CD4-positive, alpha-beta T cell treated with Interleukin-2 at 100 ng/mL for 4 hours (primary cell): ENCODE data around the gene CPED1.
"Not testable (repeated sequence)": the region's sequence is repeated elsewhere in the genome, so short reads cannot be mapped to it uniquely, and the experiment has no call there.

Source experiments
- DNase-seq: peaks from one replicate; pipeline ENCODE4 v3.0.0-alpha.2; 2020; ENCODE audit warnings: low spot score

Gene CPED1

DNA sequence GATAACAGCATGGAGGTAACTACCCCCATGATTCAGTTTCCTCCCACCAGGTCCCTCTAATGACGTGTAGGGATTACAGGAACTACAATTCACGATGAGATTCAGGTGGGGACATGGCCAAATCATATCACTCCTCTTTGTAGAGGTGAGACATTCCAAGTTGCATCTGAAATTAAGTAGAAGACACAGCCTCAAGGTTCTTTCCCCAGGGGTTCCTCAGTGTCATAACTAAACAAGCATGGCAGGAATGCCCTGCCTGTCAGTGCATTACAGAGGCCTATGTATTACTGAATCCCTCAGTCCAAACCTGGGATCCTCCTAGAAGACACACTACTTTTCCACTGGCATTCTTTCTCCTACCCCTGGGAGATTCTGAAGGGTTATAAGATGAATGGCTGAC, 297.7 kb downstream of the CPED1 start:
- no peak for DNase-seq

DNA sequence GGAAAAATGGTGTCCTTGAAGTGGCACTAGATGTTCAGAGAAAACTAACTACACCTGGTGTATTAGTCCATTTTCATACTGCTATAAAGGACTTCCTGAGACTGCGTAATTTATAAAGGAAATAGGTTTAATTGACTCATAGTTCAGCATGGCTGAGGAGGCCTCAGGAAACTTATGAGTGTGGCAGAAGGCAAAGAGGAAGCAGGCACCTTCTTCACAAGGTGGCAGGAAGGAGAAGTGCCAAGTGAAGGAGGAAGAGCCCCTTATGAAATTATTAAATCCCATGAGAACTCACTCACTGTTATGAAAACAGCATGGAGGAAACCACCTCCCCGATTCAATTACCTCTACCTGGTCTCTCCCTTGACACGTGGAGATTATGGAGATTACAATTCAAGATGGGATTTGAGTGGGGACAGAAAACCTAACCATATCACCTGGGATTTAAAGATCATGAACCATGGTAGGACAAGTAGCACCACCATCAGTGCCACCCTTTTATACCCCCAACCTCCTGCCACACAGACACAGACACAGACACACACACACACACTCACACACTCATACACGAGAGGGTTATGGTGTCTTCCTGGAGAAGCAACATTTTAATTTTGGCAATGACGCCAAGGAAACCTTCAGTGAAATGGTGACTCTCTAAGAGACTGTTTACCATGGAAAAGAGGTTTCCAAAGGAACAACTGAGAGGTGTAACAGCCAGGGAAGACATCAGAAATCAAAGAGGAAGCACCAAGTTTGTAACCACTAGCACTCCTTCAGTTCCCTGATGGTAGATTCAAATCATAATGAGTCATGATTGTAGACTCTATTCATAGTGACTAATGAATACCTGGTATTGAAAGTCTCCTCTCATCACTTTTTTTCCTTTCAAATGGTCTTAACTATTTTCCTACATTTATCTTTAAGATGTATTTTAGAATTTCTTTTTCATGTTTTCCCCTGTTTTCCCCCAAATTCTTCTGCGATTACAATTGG, 298.5 kb downstream of the CPED1 start:
- no peak for DNase-seq

DNA sequence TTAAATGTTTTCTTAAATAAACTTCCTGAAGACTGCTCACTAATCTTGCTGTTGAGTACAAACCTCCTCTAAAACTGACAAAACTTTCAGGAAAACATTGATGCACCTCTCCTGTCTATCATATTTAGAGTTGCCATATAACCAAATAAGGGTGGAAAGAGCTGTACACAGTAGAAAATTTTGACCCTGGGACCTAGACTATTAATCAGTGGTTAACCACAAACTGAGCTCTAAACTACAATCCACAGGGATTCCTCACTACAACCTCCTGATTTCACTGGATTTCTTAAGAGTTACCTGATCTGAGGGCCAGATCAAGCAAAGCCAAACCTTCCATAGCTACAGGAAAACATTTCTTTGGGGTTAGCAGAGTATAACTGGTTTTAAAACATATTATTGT, 300.4 kb downstream of the CPED1 start:
- no peak for DNase-seq

DNA sequence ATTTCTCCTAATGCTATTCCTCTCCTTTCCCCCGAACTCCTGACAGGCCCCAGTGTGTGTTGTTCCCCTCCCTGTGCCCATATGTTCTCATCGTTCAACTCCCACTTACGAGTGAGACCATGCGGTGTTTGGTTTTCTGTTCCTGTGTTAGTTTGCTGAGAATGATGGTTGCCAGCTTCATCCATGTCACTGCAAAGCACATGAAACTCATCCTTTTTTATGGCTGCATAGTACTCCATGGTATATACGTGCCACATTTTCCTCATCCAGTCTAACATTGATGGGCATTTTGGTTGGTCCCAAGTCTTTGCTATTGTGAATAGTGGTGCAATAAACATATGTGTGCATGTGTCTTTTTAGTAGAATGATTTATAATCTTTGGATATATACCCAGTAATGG, 301.4 kb downstream of the CPED1 start:
- not testable (repeated sequence) for DNase-seq

DNA sequence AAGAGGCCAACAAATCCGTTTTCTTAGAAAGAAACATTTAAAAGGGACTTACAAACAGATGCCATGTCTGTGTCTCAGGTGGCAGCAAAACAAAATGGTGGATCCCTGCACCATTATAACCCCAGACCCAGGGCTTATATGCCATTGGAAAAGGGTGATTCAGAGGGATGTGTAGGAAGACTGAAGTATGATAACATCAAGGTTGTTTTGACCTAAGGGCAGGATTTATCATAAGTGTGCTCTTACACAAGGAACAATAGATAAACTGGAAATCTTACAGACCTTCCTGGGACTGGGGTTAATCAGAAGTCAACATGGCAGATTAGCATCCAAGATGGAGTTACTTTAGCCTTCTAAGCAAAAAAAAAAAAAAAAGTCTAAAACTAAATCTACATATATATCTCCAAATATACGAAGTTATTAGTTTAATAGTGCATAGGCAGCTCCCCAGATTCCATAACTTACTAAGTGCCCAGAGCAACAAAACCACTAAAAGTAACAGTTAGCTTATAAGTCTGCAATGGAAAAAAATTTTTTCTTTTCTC, 306.0 kb downstream of the CPED1 start:
- no peak for DNase-seq

DNA sequence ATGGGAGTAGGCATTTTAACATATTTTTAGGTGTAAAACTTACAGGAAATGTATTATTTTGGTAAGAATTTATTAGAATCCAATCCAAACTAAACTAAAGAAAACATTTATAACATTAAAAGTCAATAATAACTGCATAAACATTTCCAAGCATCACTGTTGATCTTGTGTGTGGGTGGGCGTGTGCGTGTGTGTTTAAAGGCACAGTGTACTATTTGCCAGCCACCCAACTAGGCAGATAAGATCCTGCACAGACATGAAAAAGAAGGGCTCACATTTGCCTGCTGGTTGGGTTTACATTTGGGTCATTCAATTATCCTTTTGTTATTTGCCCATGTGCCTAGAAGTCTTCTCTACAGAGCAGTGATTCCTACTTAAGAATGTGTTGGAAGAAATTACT, 309.3 kb downstream of the CPED1 start:
- DNase-seq = no peak

DNA sequence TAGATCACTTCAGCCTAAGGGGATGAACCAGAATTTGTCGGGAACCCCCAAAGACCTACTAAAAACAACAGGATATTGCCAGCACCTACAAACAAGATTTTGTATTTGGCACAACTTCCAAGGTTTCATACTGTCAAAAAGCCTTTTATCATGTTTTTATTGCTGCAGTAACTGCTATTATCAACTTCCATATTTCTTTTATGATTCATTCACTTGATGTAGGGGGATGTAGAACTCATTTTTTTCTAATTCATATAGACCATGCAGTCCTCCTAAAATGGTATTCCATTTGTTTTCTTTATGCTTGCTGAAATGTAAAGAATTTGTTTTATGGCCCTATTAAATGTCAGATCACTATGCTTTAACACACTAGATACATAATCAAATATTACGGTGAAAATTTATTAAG, 310.3 kb downstream of the CPED1 start:
- DNase-seq = no peak

DNA sequence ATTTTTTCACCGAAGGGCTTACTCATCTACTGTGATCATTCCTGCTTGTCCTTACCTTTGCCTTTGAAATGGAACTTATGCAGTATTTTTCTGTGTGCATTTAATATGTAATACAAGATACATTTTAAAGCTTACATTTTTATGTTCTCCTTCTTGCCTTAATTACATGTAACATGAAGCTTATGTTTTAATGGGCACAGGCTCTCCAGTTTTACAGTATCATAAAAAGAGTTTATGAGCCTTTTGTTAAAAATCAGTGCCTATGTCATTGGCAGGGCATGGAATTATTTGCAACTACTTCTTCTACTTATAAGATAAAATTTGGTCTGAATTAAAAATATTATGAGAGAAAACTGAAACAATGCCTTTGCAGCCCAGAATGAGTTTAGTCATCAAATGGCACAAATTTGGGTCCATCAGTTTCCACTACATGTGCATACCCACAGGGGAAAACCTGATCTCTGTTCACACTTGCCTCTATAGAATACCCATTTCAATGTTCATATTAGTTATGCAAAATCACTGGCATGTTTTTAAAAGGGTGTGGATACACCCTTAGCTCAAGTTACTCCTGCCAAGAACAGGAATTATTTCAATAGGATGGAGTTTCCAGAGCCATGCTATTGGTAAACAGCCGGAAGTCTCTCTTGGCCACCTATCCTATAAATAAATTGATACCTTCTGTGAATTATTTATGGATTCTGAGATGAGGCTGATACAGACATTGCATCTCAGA, 312.3 kb downstream of the CPED1 start:
- no peak for DNase-seq

DNA sequence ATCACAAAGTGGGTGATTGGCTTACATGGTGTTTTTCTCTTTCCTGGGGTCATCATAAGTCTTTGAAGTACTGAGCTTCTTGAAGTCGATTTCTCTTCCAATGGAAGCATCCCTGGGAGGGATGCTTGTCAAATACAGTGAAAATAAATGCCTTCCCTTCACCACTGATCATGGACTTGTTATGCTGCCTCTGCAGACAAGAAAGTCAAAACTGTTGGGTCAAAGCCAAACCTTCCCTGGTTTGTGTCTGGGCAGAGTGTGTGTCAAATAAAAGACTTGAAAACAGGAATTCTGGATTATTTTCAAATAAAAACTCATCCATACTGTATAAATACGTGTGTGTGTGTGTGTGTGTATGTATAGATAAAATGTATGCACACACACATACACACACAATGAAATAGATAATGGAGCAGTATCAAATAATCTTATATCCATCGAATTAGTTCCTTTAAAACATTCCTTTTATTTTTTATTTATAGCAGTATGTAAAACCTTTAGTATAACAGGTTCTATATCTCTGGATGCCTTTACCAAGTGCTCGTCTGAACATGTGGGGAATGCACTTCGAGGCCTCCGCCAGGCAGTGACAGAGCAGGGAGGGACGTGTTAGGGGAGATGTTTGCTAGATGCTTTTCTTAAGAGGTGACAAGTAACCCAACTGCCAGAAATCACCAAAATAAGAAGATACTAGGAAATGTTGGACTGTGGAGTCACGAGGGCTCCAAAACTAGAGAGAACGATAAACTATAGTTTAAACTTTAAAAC, 313.1 kb downstream of the CPED1 start:
- no peak for DNase-seq

DNA sequence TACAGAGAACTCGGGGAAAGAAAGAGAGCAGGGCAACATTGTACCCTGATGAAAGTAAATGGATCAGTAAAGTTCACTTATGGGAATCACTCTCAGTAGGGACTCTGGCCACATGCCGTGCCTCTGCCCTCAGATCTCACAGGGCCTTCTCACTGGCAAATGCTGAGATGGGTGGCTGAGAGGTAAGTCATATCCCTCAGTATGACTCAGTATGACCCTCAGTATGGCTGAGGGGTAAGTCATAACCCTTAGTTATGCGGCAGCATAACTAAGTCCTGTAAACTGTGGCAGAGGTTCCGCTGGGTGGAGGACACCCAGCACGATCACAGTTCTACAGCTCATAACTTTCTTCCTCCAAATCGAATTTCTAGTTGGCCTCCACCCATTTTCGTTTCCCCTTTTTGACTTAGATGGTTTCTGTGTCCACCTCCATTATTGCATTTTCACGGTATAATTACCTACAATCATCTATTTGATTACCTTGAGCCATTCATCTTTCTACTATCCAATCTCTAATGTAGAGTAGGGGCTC, 313.8 kb downstream of the CPED1 start:
- DNase-seq = no peak

DNA sequence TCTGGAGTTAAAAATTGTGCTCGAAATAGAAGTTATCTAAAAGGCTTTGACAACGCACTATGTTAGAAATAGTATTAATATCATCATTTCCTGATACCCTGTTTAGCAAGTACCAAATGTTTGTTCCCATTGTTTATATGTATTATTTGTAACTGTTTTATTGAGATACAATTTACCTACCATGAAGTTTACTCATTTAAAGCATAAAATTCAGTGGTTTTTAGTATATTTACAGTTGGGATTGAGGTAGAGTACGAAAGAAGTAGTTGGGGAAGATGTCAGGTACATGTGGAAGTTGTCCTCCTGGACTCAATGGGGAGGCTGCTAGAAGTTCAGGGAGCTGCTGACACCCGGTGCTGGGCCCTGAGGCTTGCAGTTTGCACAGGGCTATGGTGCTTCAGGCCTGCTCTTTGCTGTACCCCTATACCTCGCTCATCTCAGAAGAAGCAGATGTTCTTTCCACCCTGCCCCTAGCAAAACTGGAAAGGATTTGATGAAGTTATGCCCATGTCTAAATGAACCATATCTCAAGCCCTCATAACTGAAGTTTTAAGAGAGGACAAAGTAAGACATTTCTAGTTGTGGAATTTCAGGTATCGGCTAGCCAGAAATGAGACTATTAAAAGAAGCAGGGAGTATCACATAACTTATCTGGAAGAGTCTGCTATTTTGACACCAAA, 315.1 kb downstream of the CPED1 start:
- DNase-seq = no peak

DNA sequence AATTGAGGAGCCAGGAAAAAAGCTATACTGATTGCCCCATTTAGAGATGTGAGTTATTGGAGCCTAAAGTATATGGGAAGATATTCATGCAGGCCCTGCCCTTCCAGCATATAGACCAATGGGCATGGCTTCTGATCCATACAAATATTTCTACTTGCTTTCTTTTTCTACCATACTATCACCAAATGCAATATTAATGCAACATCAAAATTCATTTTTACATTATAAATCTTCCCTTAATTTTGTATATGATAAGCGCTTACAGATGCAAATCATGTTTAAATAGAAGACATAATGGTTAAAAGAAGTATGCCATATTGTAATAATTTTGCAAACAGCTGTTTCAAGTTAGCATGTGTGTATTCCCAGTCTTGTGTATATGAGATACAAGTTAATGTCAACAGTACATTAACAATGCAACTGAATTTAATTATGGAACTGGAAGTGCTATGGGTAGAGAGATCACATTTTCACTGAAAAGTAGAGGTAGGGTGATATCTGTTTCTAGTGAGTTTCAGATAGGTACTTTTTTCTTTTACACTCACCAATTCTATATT, 315.7 kb downstream of the CPED1 start:
- DNase-seq = no peak

DNA sequence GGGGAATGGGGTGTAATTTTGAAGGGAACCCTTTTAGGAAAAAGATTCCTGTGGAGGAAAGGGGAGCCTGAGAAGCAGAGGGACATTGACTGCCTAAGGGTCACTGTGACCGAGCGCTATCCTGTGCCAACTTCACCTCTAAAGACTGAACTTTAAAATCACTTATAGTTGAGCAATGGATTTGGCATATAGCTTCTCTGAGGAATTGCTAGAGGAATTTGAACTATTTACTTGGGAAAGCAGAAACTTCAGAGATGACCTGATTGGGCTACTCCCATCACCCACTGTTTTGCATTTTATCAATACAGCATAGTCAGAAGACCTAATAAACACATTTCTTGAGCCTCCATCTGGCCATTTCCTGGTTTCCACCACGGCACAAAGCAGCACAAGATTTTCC, 316.6 kb downstream of the CPED1 start:
- no peak for DNase-seq

DNA sequence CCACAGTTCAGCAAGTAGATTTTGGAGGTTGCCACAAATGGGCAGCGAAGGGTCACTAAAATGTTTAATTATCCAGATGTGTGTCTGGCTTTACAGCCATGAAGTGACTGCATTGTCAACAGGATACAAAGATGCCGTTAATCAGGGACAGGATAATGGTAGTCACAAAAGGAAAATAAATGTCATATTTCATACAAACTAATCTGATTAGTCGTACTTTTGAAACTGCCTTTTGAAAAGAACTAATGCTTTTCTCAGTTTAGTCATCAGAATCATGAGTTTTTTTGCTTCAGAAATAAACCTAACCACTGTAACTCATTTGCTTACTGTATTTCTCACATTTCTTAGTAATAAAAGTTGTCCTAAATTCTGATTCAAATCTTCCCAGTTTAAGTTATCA, 318.1 kb downstream of the CPED1 start:
- DNase-seq = no peak

DNA sequence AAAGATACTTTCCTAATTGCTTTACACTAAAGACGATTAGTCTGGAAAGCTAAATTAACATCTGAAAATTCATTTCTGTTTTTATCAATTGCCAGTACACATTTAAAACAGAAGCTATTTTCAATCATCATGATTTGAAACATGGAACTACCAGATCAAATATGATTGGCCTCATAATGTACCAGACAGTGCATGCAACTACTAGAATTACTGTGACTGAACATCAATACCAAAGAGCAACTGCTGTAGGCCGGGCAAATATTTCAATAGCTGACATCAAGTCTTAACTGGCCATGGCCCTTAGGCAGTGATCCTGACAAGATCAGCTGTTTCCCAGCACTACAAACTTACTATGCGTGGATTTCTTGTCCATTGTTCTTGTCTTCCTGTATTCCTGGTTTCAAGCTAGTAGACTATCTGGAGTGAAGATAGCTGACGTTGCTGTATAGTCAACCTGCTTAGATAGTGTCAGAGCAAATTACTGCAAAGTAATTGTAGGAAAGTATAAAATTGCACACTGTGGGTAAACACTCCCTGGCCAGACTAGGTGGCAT, 318.6 kb downstream of the CPED1 start:
- no peak for DNase-seq

DNA sequence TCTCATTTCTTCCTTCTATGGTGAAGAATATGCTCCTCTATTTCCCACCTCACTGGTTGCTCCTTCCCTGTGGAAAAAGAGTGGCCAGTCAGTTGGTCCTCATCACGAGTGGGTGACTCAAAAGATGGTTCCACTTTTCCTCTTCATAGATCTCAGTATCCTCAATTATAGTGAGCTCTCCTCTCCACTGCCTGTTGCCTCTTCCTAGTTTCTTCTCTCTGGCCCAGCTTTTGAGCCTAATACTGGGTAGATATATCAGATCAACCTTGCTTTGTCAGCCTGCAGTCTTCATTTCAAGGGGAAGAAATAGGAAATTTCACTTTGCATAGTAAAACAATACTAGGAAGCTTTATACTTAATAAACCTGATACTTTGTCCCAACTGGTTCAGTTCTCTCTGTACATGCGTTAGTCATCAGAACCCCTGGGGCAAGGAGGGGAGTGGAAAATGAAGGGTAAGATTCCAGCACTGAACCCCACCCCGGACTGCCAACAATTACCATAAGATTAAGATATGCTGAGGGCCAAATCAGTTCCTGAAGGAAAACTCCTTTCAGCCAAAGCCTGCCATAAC, 324.8 kb downstream of the CPED1 start:
- DNase-seq = no peak

DNA sequence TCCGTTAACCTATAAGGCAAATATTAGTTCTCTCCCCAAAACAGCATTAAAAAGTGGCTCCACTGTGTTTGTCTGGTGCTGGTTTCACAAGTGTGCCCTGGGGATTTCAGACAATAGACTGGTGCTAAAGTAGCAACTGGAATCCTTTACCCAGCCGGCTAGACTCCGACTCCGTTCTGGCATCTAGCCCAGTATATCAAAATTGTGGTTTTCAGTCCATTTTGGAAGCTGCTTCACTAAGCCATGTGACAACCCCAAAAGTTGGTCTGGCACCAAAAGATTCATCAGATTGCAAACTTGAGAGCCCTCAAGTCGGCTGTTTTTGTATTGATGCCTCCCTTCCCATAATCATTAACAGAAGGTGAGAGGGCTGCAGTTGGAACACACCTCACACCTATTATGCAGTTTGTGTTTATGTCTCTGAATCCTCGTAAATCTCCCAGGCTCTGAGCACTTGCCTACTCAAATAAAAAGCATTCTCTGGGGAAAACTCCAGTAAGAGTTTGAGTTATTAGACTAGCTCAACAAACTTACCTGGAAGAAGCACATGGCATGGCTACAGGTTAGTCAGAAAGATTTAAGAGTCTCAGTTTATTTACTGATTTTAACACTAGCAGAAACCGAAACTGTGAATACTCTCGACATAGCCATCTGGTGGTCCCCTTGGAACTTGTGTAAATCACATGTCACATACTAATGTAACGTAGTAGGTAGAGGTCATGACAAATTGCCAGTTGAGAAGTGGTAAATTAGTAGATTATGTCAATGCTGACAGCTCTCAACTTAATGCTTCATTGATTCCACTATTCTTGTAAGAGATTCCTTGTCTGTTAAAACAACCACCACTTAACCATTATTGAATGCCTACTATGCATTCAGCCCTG, 325.5 kb downstream of the CPED1 start:
- no peak for DNase-seq

DNA sequence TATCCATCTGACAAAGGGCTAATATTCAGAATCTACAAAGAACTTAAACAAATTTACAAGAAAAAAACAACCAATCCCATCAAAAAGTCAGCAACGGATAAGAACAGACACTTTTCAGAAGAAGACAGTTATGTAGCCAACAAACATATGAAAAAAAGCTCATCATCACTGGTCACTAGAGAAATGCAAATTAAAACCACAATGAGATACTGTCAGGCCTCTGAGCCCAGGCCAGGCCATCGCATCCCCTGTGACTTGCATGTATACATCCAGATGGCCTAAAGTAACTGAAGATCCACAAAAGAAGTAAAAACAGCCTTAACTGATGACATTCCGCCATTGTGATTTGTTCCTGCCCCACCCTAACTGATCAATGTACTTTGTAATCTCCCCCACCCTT, 326.7 kb downstream of the CPED1 start:
- not testable (repeated sequence) for DNase-seq

DNA sequence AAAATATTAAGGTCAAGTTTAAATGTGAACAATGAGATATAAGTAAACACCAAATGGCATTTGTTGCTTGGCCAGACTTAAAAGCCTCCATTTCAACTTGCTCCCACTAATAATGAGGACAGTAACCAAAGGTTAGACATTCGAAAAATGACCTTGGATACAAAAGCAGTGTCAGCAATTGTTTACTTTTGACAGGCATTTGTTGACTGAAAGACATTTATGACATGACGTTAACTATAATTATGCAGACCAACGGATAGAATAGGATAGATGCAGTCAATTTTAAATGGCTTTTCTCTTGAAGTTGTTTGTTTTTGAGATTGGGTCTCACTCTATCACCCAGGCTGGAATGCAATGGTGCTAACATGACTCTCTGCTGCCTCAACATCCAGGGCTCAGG, 333.9 kb downstream of the CPED1 start:
- no peak for DNase-seq
